Vagina (tissue), 2 donors: ENCODE measurements around the gene MARK2.

ENCODE experiments used
- POLR2A ChIP-seq, 2 donors: fragments of 450-650 bp; IDR thresholded peaks; one replicate each; pipeline ENCODE4 v1.6.1; 2017; ENCODE audit warnings: antibody characterized with exemption in 2 of 2, mild to moderate bottlenecking in 2 of 2, moderate library complexity in 2 of 2
- POLR2AphosphoS5 ChIP-seq, 2 donors: sonication (generic); formaldehyde crosslinking; IDR thresholded peaks; one replicate each; pipeline ENCODE4 v1.9.0; 2017; ENCODE audit warnings: antibody characterized with exemption in 2 of 2, mild to moderate bottlenecking in 2 of 2, low read depth in 1 of 2; ENCODE audit not compliant: insufficient read depth in 1 of 2
- TF ChIP-seq, protein P1 (sequence below), 3 experiments: fragments of 450-650 bp in 2 of 3; fragments of 200-600 bp in 1 of 3; sonication (generic) in 1 of 3; IDR thresholded peaks; one replicate each; pipeline ENCODE4 v1.5.1; 2017 to 2019; ENCODE audit warnings: antibody characterized with exemption in 3 of 3, mild to moderate bottlenecking in 2 of 3, moderate library complexity in 2 of 3

- TF ChIP-seq, protein P1, sequence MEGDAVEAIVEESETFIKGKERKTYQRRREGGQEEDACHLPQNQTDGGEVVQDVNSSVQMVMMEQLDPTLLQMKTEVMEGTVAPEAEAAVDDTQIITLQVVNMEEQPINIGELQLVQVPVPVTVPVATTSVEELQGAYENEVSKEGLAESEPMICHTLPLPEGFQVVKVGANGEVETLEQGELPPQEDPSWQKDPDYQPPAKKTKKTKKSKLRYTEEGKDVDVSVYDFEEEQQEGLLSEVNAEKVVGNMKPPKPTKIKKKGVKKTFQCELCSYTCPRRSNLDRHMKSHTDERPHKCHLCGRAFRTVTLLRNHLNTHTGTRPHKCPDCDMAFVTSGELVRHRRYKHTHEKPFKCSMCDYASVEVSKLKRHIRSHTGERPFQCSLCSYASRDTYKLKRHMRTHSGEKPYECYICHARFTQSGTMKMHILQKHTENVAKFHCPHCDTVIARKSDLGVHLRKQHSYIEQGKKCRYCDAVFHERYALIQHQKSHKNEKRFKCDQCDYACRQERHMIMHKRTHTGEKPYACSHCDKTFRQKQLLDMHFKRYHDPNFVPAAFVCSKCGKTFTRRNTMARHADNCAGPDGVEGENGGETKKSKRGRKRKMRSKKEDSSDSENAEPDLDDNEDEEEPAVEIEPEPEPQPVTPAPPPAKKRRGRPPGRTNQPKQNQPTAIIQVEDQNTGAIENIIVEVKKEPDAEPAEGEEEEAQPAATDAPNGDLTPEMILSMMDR (IDR thresholded peaks at IDR 0.05): no peak
- TF ChIP-seq POLR2AphosphoS5 (IDR thresholded peaks at IDR 0.05; ENCODE audit: insufficient read depth in 1 of 2, low read depth in 1 of 2) (no peak), POLR2A (IDR thresholded peaks at IDR 0.05) (no peak)
Measured at GRCh38 chr11:63843041-63843440, 4.1 kb downstream of the MARK2 start.
